IgD-negative memory B cell (primary cell): ENCODE measurements around the gene GAS2L1. TPM values are rescaled to one million over a fixed set of nuclear protein-coding genes. Genes with fewer than 3 reads are reported as not detected.
"Not testable (repeated sequence)": the region's sequence is repeated elsewhere in the genome, so short reads cannot be mapped to it uniquely, and the experiment has no call there.

Source experiments
- H3K27ac Mint-ChIP-seq, 3 donors: one replicate each; pipeline ENCODE4 v1.8.0; 2020 to 2022; ENCODE audit warnings: mild to moderate bottlenecking in 3 of 3, mixed read lengths in 3 of 3, moderate library complexity in 1 of 3
- H3K27me3 Mint-ChIP-seq: one replicate; pipeline ENCODE4 v1.8.0; 2021; ENCODE audit warnings: mixed read lengths
- H3K36me3 Mint-ChIP-seq: one replicate; pipeline ENCODE4 v1.8.0; 2020; ENCODE audit warnings: mild to moderate bottlenecking, mixed read lengths
- H3K4me1 Mint-ChIP-seq, 3 donors: one replicate each; pipeline ENCODE4 v1.8.0; 2020 to 2022; ENCODE audit warnings: mixed read lengths in 3 of 3, mild to moderate bottlenecking in 1 of 3
- H3K4me3 Mint-ChIP-seq, 4 donors: one replicate each; pipeline ENCODE4 v1.8.0; 2020 to 2022; ENCODE audit warnings: mild to moderate bottlenecking in 4 of 4, mixed read lengths in 4 of 4, moderate library complexity in 3 of 4
- H3K9me3 Mint-ChIP-seq, 3 donors: one replicate each; pipeline ENCODE4 v1.8.0; 2020 to 2021; ENCODE audit warnings: mixed read lengths in 3 of 3, mild to moderate bottlenecking in 1 of 3
- polyA plus RNA-seq: library from polyadenylated mRNA; unstranded; fragments of 300-500 nt; fragmentation: Illumina TruSeq; gene quantifications from one replicate; pipeline ENCODE4 v1.2.3, GENCODE V29; 2021

Gene GAS2L1
- polyA plus RNA-seq, 1 donor from 2014 or later, result 0.46 TPM

- not testable (repeated sequence) for H3K4me1 Mint-ChIP-seq, H3K9me3 Mint-ChIP-seq, H3K4me3 Mint-ChIP-seq, H3K27me3 Mint-ChIP-seq, H3K27ac Mint-ChIP-seq, H3K36me3 Mint-ChIP-seq
Measured at GRCh38 chr22:29344889-29345288, 38.4 kb downstream of the GAS2L1 start.

- peaks cover 4% of the 10 kb centered on the region for H3K36me3 Mint-ChIP-seq
- H3K9me3 Mint-ChIP-seq, result no peaks in the 10 kb centered on the region
- no peaks in the 10 kb centered on the region for H3K4me1 Mint-ChIP-seq
- H3K27me3 Mint-ChIP-seq, result no peaks in the 10 kb centered on the region
- no peak overlapping the region for H3K4me3 Mint-ChIP-seq
- no peak overlapping the region for H3K27ac Mint-ChIP-seq
Measured at GRCh38 chr22:29345932-29346331, 39.5 kb downstream of the GAS2L1 start.

- no peak overlapping the region for H3K27ac Mint-ChIP-seq
- no peaks in the 10 kb centered on the region for H3K9me3 Mint-ChIP-seq
- no peaks in the 10 kb centered on the region for H3K4me1 Mint-ChIP-seq
- H3K36me3 Mint-ChIP-seq, result peaks cover 4% of the 10 kb centered on the region
- H3K27me3 Mint-ChIP-seq, result no peaks in the 10 kb centered on the region
- no peak overlapping the region for H3K4me3 Mint-ChIP-seq
Measured at GRCh38 chr22:29346659-29347058, 40.2 kb downstream of the GAS2L1 start.

- Mint-ChIP-seq H3K4me1 (no peaks in the 10 kb centered on the region), H3K36me3 (peaks cover 4% of the 10 kb centered on the region), H3K27ac (no peak overlapping the region), H3K9me3 (no peaks in the 10 kb centered on the region), H3K27me3 (no peaks in the 10 kb centered on the region), H3K4me3 (no peak overlapping the region)
Measured at GRCh38 chr22:29348041-29348440, 41.6 kb downstream of the GAS2L1 start.

GRCh38 chr22:29348956-29349355 is 42.5 kb downstream of the GAS2L1 start:
- no peak overlapping the region for H3K27ac Mint-ChIP-seq

GRCh38 chr22:29351042-29351441 is 44.6 kb downstream of the GAS2L1 start:
- no peaks in the 10 kb centered on the region for H3K4me1 Mint-ChIP-seq
- H3K27me3 Mint-ChIP-seq, result no peaks in the 10 kb centered on the region
- no peak overlapping the region for H3K27ac Mint-ChIP-seq
- peaks cover 2% of the 10 kb centered on the region for H3K36me3 Mint-ChIP-seq
- no peaks in the 10 kb centered on the region for H3K9me3 Mint-ChIP-seq
- H3K4me3 Mint-ChIP-seq, result no peak overlapping the region

More at GRCh38 chr22:29348956-29349355, 42.5 kb downstream of the GAS2L1 start:
- Mint-ChIP-seq H3K4me3 (no peak overlapping the region), H3K36me3 (peaks cover 4% of the 10 kb centered on the region), H3K4me1 (no peaks in the 10 kb centered on the region), H3K27me3 (no peaks in the 10 kb centered on the region), H3K9me3 (no peaks in the 10 kb centered on the region)

GRCh38 chr22:29351891-29352290 is 45.4 kb downstream of the GAS2L1 start:
- Mint-ChIP-seq H3K9me3 (no peaks in the 10 kb centered on the region), H3K36me3 (peaks cover 2% of the 10 kb centered on the region), H3K27ac (peak overlapping the region in 1 of 3 donors; percentile 39), H3K4me1 (no peaks in the 10 kb centered on the region), H3K4me3 (no peak overlapping the region), H3K27me3 (no peaks in the 10 kb centered on the region)

GRCh38 chr22:29352778-29353177 is 46.3 kb downstream of the GAS2L1 start:
- Mint-ChIP-seq H3K27ac (no peak overlapping the region), H3K9me3 (no peaks in the 10 kb centered on the region), H3K36me3 (peaks cover 2% of the 10 kb centered on the region), H3K4me3 (peak overlapping the region in 1 of 4 donors; percentile 25), H3K4me1 (no peaks in the 10 kb centered on the region), H3K27me3 (no peaks in the 10 kb centered on the region)

- no peaks in the 10 kb centered on the region for H3K9me3 Mint-ChIP-seq
- H3K4me1 Mint-ChIP-seq, result no peaks in the 10 kb centered on the region
- H3K27ac Mint-ChIP-seq, result no peak overlapping the region
- no peak overlapping the region for H3K4me3 Mint-ChIP-seq
- H3K27me3 Mint-ChIP-seq, result no peaks in the 10 kb centered on the region
- H3K36me3 Mint-ChIP-seq, result peaks cover 2% of the 10 kb centered on the region
Measured at GRCh38 chr22:29353286-29353685, 46.8 kb downstream of the GAS2L1 start.

GRCh38 chr22:29353860-29354259 is 47.4 kb downstream of the GAS2L1 start:
- Mint-ChIP-seq H3K36me3 (peaks cover 2% of the 10 kb centered on the region), H3K4me3 (no peak overlapping the region), H3K27me3 (no peaks in the 10 kb centered on the region), H3K9me3 (no peaks in the 10 kb centered on the region), H3K27ac (peak overlapping the region in 1 of 3 donors; percentile 85), H3K4me1 (no peaks in the 10 kb centered on the region)

GRCh38 chr22:29357193-29357890 is 50.9 kb downstream of the GAS2L1 start:
- not testable (repeated sequence) for H3K4me3 Mint-ChIP-seq, H3K36me3 Mint-ChIP-seq, H3K27me3 Mint-ChIP-seq, H3K4me1 Mint-ChIP-seq, H3K9me3 Mint-ChIP-seq, H3K27ac Mint-ChIP-seq

GRCh38 chr22:29359469-29359868 is 53.0 kb downstream of the GAS2L1 start:
- Mint-ChIP-seq H3K27me3 (no peaks in the 10 kb centered on the region), H3K4me1 (peaks cover 6 to 8% (median 8%) of the 10 kb centered on the region in 3 donors), H3K27ac (no peak overlapping the region), H3K9me3 (no peaks in the 10 kb centered on the region), H3K4me3 (no peak overlapping the region), H3K36me3 (no peaks in the 10 kb centered on the region)

Other genes starting within 250 kb of the GAS2L1 start
- not detected for gene C22orf31, start 244.8 kb upstream of the GAS2L1 start, polyA plus RNA-seq
- gene KREMEN1, start 233.6 kb upstream of the GAS2L1 start, polyA plus RNA-seq, result not detected
- gene EMID1, start 100.8 kb upstream of the GAS2L1 start, polyA plus RNA-seq, result not detected
- 9.7 TPM for gene RHBDD3, start 38.7 kb upstream of the GAS2L1 start, polyA plus RNA-seq
- 211 TPM for gene EWSR1, start 38.4 kb upstream of the GAS2L1 start, polyA plus RNA-seq
- not detected for gene RASL10A, start 9.0 kb downstream of the GAS2L1 start, polyA plus RNA-seq
- gene AP1B1, start 81.9 kb downstream of the GAS2L1 start, polyA plus RNA-seq, result 45.9 TPM
- gene RFPL1, start 131.9 kb downstream of the GAS2L1 start, polyA plus RNA-seq, result not detected
- gene NEFH, start 173.6 kb downstream of the GAS2L1 start, polyA plus RNA-seq, result 0.98 TPM
- gene THOC5, start 247.1 kb downstream of the GAS2L1 start, polyA plus RNA-seq, result 30.1 TPM